CD14-positive monocyte (primary cell): ENCODE results near the gene KLF13. TPM values are rescaled to one million over a fixed set of nuclear protein-coding genes. Genes with fewer than 3 reads are reported as not detected.

Experiments used
- DNase-seq, 3 donors: peaks; one replicate each; pipeline ENCODE4 v3.0.0-alpha.2; 2011 to 2022
- H2AFZ ChIP-seq: 2 replicates; pipeline ENCODE4 v1.6.0; 2012; ENCODE audit warnings: mild to moderate bottlenecking, low read depth, low read length, inconsistent platforms; ENCODE audit not compliant: insufficient read depth, poor library complexity, severe bottlenecking
- H3K27ac ChIP-seq, 2 donors: 1 replicate in 1 of 2; 2 replicates in 1 of 2; pipeline ENCODE4 v1.5.1; 2012 to 2013; ENCODE audit warnings: low read length in 2 of 2, control low read depth in 1 of 2, inconsistent platforms in 1 of 2, low read depth in 1 of 2, mild to moderate bottlenecking in 1 of 2
- H3K27me3 ChIP-seq, 2 donors: one replicate each; pipeline versions ENCODE4 v1.6.0 to v1.6.1; 2011 to 2013; ENCODE audit warnings: low read length in 2 of 2; ENCODE audit not compliant: control insufficient read depth in 2 of 2, insufficient read depth in 2 of 2
- H3K36me3 ChIP-seq, 2 donors: replicated peaks in 1 of 2; 1 replicate in 1 of 2; 2 replicates in 1 of 2; pipeline versions ENCODE4 v1.5.1 to v1.6.1; 2012 to 2013; ENCODE audit warnings: low read length in 2 of 2, control low read depth in 1 of 2, inconsistent platforms in 1 of 2, mild to moderate bottlenecking in 1 of 2; ENCODE audit not compliant: insufficient read depth in 2 of 2, control insufficient read depth in 1 of 2
- H3K4me1 ChIP-seq, 2 donors: 1 replicate in 1 of 2; 2 replicates in 1 of 2; pipeline versions ENCODE4 v1.5.1 to v1.6.1; 2012 to 2013; ENCODE audit warnings: low read length in 2 of 2, control low read depth in 1 of 2, inconsistent platforms in 1 of 2, mild to moderate bottlenecking in 1 of 2, moderate library complexity in 1 of 2; ENCODE audit not compliant: insufficient read depth in 2 of 2, control insufficient read depth in 1 of 2
- H3K4me2 ChIP-seq: replicated peaks from 2 replicates; pipeline ENCODE3; 2012; ENCODE audit warnings: low read length, moderate library complexity, mild to moderate bottlenecking; ENCODE audit not compliant: poor library complexity, severe bottlenecking; ENCODE audit errors: extremely low read depth
- H3K4me3 ChIP-seq, 3 experiments: fragments of 200-600 bp in 1 of 3; sonication (generic) in 1 of 3; replicated peaks in 1 of 3; 1 replicate in 2 of 3; 2 replicates in 1 of 3; pipeline ENCODE4 v1.5.1; 2011 to 2013; ENCODE audit warnings: low read length in 3 of 3, mild to moderate bottlenecking in 3 of 3, control low read depth in 2 of 3, low read depth in 2 of 3, inconsistent platforms in 1 of 3, moderate library complexity in 1 of 3
- H3K79me2 ChIP-seq: 2 replicates; pipeline ENCODE4 v1.6.0; 2012; ENCODE audit warnings: mild to moderate bottlenecking, control low read depth, inconsistent platforms, low read length, moderate library complexity; ENCODE audit not compliant: insufficient read depth
- H3K9ac ChIP-seq: 2 replicates; pipeline ENCODE4 v1.6.0; 2017; ENCODE audit warnings: low read length, mild to moderate bottlenecking; ENCODE audit not compliant: insufficient read depth, poor library complexity, severe bottlenecking
- H3K9me3 ChIP-seq, 2 donors: replicated peaks in 1 of 2; 1 replicate in 1 of 2; 2 replicates in 1 of 2; pipeline versions ENCODE4 v1.5.1 to v1.6.1; 2012 to 2013; ENCODE audit warnings: low read length in 2 of 2, control low read depth in 1 of 2; ENCODE audit not compliant: control insufficient read depth in 1 of 2, insufficient read depth in 1 of 2
- H4K20me1 ChIP-seq: 2 replicates; pipeline ENCODE4 v1.6.0; 2012; ENCODE audit warnings: mild to moderate bottlenecking, low read length, control low read depth, moderate library complexity; ENCODE audit not compliant: insufficient read depth
- H3K27ac Mint-ChIP-seq, 7 donors: one replicate each; pipeline ENCODE4 v1.8.0; 2020; ENCODE audit warnings: mild to moderate bottlenecking in 7 of 7, mixed read lengths in 7 of 7, moderate library complexity in 6 of 7, inconsistent platforms in 2 of 7
- H3K27me3 Mint-ChIP-seq, 3 donors: one replicate each; pipeline ENCODE4 v1.8.0; 2021 to 2022; ENCODE audit warnings: low read depth in 3 of 3, mild to moderate bottlenecking in 3 of 3, mixed read lengths in 3 of 3, moderate library complexity in 3 of 3, inconsistent platforms in 1 of 3
- H3K36me3 Mint-ChIP-seq, 2 donors: one replicate each; pipeline ENCODE4 v1.8.0; 2020; ENCODE audit warnings: mixed read lengths in 2 of 2, inconsistent platforms in 1 of 2, mild to moderate bottlenecking in 1 of 2
- H3K4me1 Mint-ChIP-seq: one replicate; pipeline ENCODE4 v1.8.0; 2020; ENCODE audit warnings: mild to moderate bottlenecking, mixed read lengths
- H3K4me3 Mint-ChIP-seq, 2 donors: one replicate each; pipeline ENCODE4 v1.8.0; 2020; ENCODE audit warnings: mild to moderate bottlenecking in 2 of 2, mixed read lengths in 2 of 2, moderate library complexity in 1 of 2
- H3K9me3 Mint-ChIP-seq, 7 donors: one replicate each; pipeline ENCODE4 v1.8.0; 2020 to 2022; ENCODE audit warnings: mixed read lengths in 7 of 7, mild to moderate bottlenecking in 6 of 7, moderate library complexity in 6 of 7, inconsistent platforms in 2 of 7
- WGBS: methylation state at CpG from one replicate; pipeline ENCODE4 v1.1.5; 2013; ENCODE audit warnings: missing lambda C conversion rate; ENCODE audit not compliant: insufficient coverage; 5-methylcytosine and 5-hydroxymethylcytosine counted together
- intact Hi-C, 2 donors: fragments of 100-400 bp; cut with micrococcal nuclease; formaldehyde crosslinking; loops; one replicate each; pipeline versions ENCODE4 v1.15.0 to v1.15.1; 2023
- polyA plus RNA-seq, 3 donors: library from polyadenylated mRNA; depleted of rRNA in 1 of 3; unstranded in 2 of 3; stranded (reverse) in 1 of 3; fragments of 300-500 nt in 2 of 3; fragments of >200 nt in 1 of 3; fragmentation: Illumina TruSeq in 2 of 3; gene quantifications; 1 replicate in 2 of 3; 2 replicates in 1 of 3; pipeline ENCODE4 v1.2.3, GENCODE V29; 2012 to 2021
- TF ChIP-seq, protein P1 (sequence below): fragments of 200-600 bp; IDR thresholded peaks from one replicate; pipeline ENCODE4 v1.8.0; 2022; ENCODE audit warnings: antibody characterized with exemption, mild to moderate bottlenecking

Gene KLF13
- polyA plus RNA-seq, 3 donors: 22.5 to 121 (median 28.0) TPM

DNA sequence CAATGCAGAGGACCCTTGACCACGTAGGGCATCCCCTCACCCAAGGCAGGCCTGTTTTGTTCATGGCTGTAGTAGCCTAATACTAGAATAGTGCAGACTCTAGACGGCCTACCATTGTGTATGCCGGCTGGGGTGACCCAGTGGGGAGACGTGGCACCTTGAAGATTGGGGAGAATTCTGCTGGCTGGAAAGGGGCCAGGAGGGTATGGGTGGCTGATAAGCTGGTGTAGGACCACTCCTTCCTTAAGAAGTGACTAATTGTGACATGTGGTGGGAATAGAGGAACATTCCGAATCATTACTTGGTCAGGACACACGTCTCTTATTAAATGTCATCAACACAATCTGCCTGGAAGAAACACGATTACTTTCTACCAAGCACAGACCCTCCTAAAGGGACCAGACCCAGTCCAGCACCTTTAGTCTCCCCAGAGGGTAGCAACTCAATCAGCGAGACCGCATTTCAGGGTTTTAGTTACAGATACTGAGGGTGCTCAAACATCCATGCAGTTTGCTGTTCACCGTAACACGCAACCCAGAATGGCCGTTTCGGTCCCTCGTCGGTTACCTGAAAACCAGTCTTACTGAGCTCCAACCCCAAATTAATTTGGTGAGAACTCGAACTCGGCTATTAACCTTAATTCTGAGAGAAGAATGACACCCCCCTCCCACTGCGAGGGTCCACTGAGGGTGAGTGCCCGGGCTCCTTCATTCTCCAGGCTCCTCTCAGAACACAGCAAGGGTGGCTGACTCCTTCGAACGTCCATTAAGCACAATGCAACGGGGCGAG lies 1.6 kb upstream of the KLF13 start:
- WGBS: 53% methylated on average over 15 of the region's 23 CpGs
- peaks cover 53% of the 10 kb centered on the region for H3K4me1 Mint-ChIP-seq

DNA sequence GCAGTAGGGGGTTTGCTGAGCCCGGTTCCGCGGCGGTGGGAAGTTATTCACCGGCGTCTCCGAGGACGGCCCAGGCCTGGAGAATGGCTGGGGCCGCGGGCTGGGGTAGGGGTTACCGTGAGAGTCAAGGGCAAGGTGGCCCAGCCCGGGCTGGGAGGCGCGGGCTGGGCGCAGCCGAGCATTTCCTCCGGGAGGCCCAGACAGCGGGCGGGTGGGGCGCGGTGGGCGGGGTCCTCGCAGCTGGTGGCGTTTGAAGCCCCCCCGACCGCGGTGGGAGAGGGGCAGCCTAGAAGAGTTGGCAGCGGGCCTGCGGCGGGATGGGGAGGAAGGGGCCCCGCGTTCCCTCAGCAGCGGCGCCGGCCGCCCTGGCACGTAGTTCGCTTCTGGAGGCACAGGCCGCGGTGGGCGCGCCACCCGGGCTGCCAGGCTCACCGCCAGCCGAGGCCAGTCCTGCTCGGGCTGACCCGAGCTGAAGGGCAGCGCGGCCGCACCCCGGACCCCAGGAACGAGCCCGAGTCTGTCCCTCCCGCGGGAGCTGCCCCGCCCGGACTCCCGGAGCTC lies 960 bp upstream of the KLF13 start:
- peaks cover 0 to 4% of the 10 kb centered on the region in 2 donors for H3K9me3 ChIP-seq
- H3K4me3 ChIP-seq: peak overlapping the region; percentile 80 to 99 (median 97)
- H3K4me1 ChIP-seq: peaks cover 39 to 54% of the 10 kb centered on the region in 2 donors
- peak overlapping the region; percentile 91 to 94 for H3K27ac ChIP-seq
- Mint-ChIP-seq H3K36me3 (peaks cover 12 to 23% of the 10 kb centered on the region in 2 donors), H3K4me1 (peaks cover 53% of the 10 kb centered on the region), H3K27me3 (no peaks in the 10 kb centered on the region), H3K27ac (peak overlapping the region; percentile 84 to 95 (median 93)), H3K9me3 (peaks cover 0 to 6% (median 4%) of the 10 kb centered on the region in 7 donors), H3K4me3 (peak overlapping the region; percentile 90 to 93)
- DNase-seq: peak; percentile 18 to 24 (median 19)
- peak overlapping the region; percentile 95 for H3K4me2 ChIP-seq
- H2AFZ ChIP-seq: peak overlapping the region; percentile 63
- H3K79me2 ChIP-seq: peaks cover 64% of the 10 kb centered on the region
- H3K36me3 ChIP-seq: peaks cover 4 to 12% of the 10 kb centered on the region in 2 donors
- 0% methylated on average over 58 of the region's 58 CpGs for WGBS
- TF ChIP-seq, protein P1, sequence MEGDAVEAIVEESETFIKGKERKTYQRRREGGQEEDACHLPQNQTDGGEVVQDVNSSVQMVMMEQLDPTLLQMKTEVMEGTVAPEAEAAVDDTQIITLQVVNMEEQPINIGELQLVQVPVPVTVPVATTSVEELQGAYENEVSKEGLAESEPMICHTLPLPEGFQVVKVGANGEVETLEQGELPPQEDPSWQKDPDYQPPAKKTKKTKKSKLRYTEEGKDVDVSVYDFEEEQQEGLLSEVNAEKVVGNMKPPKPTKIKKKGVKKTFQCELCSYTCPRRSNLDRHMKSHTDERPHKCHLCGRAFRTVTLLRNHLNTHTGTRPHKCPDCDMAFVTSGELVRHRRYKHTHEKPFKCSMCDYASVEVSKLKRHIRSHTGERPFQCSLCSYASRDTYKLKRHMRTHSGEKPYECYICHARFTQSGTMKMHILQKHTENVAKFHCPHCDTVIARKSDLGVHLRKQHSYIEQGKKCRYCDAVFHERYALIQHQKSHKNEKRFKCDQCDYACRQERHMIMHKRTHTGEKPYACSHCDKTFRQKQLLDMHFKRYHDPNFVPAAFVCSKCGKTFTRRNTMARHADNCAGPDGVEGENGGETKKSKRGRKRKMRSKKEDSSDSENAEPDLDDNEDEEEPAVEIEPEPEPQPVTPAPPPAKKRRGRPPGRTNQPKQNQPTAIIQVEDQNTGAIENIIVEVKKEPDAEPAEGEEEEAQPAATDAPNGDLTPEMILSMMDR: no peak
- no peaks in the 10 kb centered on the region for H3K27me3 ChIP-seq
- H3K9ac ChIP-seq: peak overlapping the region; percentile 94
- intact Hi-C loops: loop anchor here (1.0 to 5.0 kb wide), 7 partner anchors 37 to 333 kb away; partner anchors contain the start of gene MTMR10 (in 1 of the 2)
- H4K20me1 ChIP-seq: peaks cover 27% of the 10 kb centered on the region

More for the DNA sequence above, 1.6 kb upstream of the KLF13 start:
- Mint-ChIP-seq H3K27ac (peak overlapping the region; percentile 84 to 95 (median 93)), H3K36me3 (peaks cover 7 to 16% of the 10 kb centered on the region in 2 donors), H3K27me3 (no peaks in the 10 kb centered on the region), H3K4me3 (peak overlapping the region; percentile 90 to 93), H3K9me3 (peaks cover 0 to 6% (median 4%) of the 10 kb centered on the region in 7 donors)
- peaks cover 57% of the 10 kb centered on the region for H3K79me2 ChIP-seq
- H3K9ac ChIP-seq: peak overlapping the region; percentile 94
- no peaks in the 10 kb centered on the region for H3K27me3 ChIP-seq
- peaks cover 21% of the 10 kb centered on the region for H4K20me1 ChIP-seq
- DNase-seq: peak in 2 of 3 donors; percentile 55 to 59
- peak overlapping the region; percentile 80 to 99 (median 97) for H3K4me3 ChIP-seq
- TF ChIP-seq, protein P1: no peak
- intact Hi-C loops: loop anchor here (2.0 to 5.0 kb wide), 6 partner anchors 37 to 333 kb away; partner anchors contain the start of gene MTMR10 (in 1 of the 2)
- H3K27ac ChIP-seq: peak overlapping the region; percentile 91 to 94
- H3K4me2 ChIP-seq: peak overlapping the region; percentile 95
- no peak overlapping the region for H2AFZ ChIP-seq
- peaks cover 0 to 5% of the 10 kb centered on the region in 2 donors for H3K36me3 ChIP-seq
- H3K4me1 ChIP-seq: peaks cover 38 to 54% of the 10 kb centered on the region in 2 donors
- H3K9me3 ChIP-seq: peaks cover 0 to 4% of the 10 kb centered on the region in 2 donors
